Activated B cell treated with CpG ODN at 0.5 μM for 24 hours (primary cell): ENCODE measurements around the gene KRTAP10-7. TPM values are rescaled to one million over a fixed set of nuclear protein-coding genes. Genes with fewer than 3 reads are reported as not detected.
"Not testable (repeated sequence)": the region's sequence is repeated elsewhere in the genome, so short reads cannot be mapped to it uniquely, and the experiment has no call there.

ENCODE experiments used
- ATAC-seq: fragments of 200-7000 bp; cut with Tn5 transposase; one replicate; pipeline ENCODE4 v1.10.0; 2021; ENCODE audit warnings: low read depth, mild to moderate bottlenecking, moderate library complexity
- CTCF ChIA-PET: fragments of 350-600 bp; sonication (Branson Sonifier 250); formaldehyde crosslinking; loops from one replicate; lab custom pipeline; 2021; ENCODE audit warnings: antibody characterized with exemption; lab: Charles Lee
- POLR2A ChIA-PET: fragments of 350-600 bp; sonication (Branson Sonifier 250); formaldehyde crosslinking; loops from one replicate; lab custom pipeline; 2021; ENCODE audit warnings: antibody characterized with exemption; lab: Charles Lee
- DNase-seq: peaks from one replicate; pipeline ENCODE4 v3.0.0; 2022
- H3K27ac Mint-ChIP-seq: one replicate; pipeline ENCODE4 v1.8.0; 2020; ENCODE audit warnings: mixed read lengths
- H3K27me3 Mint-ChIP-seq: one replicate; pipeline ENCODE4 v1.8.0; 2021; ENCODE audit warnings: mixed read lengths
- H3K36me3 Mint-ChIP-seq: one replicate; pipeline ENCODE4 v1.8.0; 2021; ENCODE audit warnings: low read depth, mixed read lengths
- H3K4me1 Mint-ChIP-seq: one replicate; pipeline ENCODE4 v1.8.0; 2021; ENCODE audit warnings: mixed read lengths
- H3K4me3 Mint-ChIP-seq: one replicate; pipeline ENCODE4 v1.8.0; 2020; ENCODE audit warnings: mild to moderate bottlenecking, mixed read lengths
- H3K9me3 Mint-ChIP-seq: one replicate; pipeline ENCODE4 v1.8.0; 2020; ENCODE audit warnings: mixed read lengths
- CTCF ChIP-seq: fragments of 200-600 bp; IDR thresholded peaks from one replicate; pipeline ENCODE4 v1.8.0; 2022; ENCODE audit warnings: antibody characterized with exemption, mild to moderate bottlenecking
- intact Hi-C: fragments of 100-400 bp; cut with micrococcal nuclease; formaldehyde crosslinking; loops from one replicate; pipeline ENCODE4 v1.15.1; 2024
- total RNA-seq: library from RNA; stranded (reverse); gene quantifications from 2 replicates; pipeline ENCODE4 v1.2.3, GENCODE V29; 2022

Gene KRTAP10-7
- total RNA-seq, 1 donor from 2014 or later: not detected

GRCh38 chr21:44640761-44641160 is 40.4 kb downstream of the KRTAP10-7 start:
- H3K27me3 Mint-ChIP-seq: peaks cover 13% of the 10 kb centered on the region
- H3K4me3 Mint-ChIP-seq: no peak overlapping the region
- no peak overlapping the region for H3K27ac Mint-ChIP-seq
- POLR2A ChIA-PET: no interaction called here
- CTCF ChIA-PET: no interaction called here
- intact Hi-C loops: no loop called here
- ATAC-seq (no peak), DNase-seq (no peak)
- no peaks in the 10 kb centered on the region for H3K4me1 Mint-ChIP-seq
- TF ChIP-seq CTCF: no peak
- H3K36me3 Mint-ChIP-seq: peaks cover 2% of the 10 kb centered on the region
- peaks cover 31% of the 10 kb centered on the region for H3K9me3 Mint-ChIP-seq

GRCh38 chr21:44643741-44644310 is 43.4 kb downstream of the KRTAP10-7 start:
- ATAC-seq (no peak), DNase-seq (no peak)
- Mint-ChIP-seq H3K4me3 (no peak overlapping the region), H3K36me3 (peaks cover 2% of the 10 kb centered on the region), H3K9me3 (peaks cover 31% of the 10 kb centered on the region), H3K27ac (no peak overlapping the region), H3K4me1 (no peaks in the 10 kb centered on the region), H3K27me3 (peaks cover 16% of the 10 kb centered on the region)
- TF ChIP-seq CTCF: no peak
- ChIA-PET POLR2A (no interaction called here), CTCF (no interaction called here)
- intact Hi-C loops: no loop called here

- Mint-ChIP-seq H3K27ac (no peak overlapping the region), H3K9me3 (peaks cover 29% of the 10 kb centered on the region), H3K27me3 (peaks cover 14% of the 10 kb centered on the region), H3K36me3 (peaks cover 2% of the 10 kb centered on the region), H3K4me3 (no peak overlapping the region), H3K4me1 (no peaks in the 10 kb centered on the region)
- ATAC-seq: no peak
- ChIA-PET POLR2A (no interaction called here), CTCF (no interaction called here)
- no peak for TF ChIP-seq CTCF
- no peak for DNase-seq
- intact Hi-C loops: no loop called here
These were observed 44.5 kb downstream of the KRTAP10-7 start for GRCh38 chr21:44644878-44645277.

GRCh38 chr21:44646366-44647221 is 46.2 kb downstream of the KRTAP10-7 start, which contains the start of gene KRTAP10-11:
Gene KRTAP10-11, plus strand, starts transcription at chr21:44646414. Its CDS starts 45 bp downstream, at chr21:44646459.
- H3K4me1 Mint-ChIP-seq, DNase-seq, H3K27ac Mint-ChIP-seq, POLR2A ChIA-PET, H3K4me3 Mint-ChIP-seq, ATAC-seq, CTCF ChIA-PET, H3K27me3 Mint-ChIP-seq, H3K36me3 Mint-ChIP-seq, intact Hi-C loops: not testable (repeated sequence)
- peaks cover 20% of the 10 kb centered on the region for H3K9me3 Mint-ChIP-seq

- no peak for ATAC-seq
- H3K27me3 Mint-ChIP-seq: peaks cover 6% of the 10 kb centered on the region
- CTCF ChIA-PET: no interaction called here
- no peaks in the 10 kb centered on the region for H3K4me1 Mint-ChIP-seq
- DNase-seq: no peak
- intact Hi-C loops: no loop called here
- H3K27ac Mint-ChIP-seq: no peak overlapping the region
- no peak for TF ChIP-seq CTCF
- H3K4me3 Mint-ChIP-seq: no peak overlapping the region
- peaks cover 20% of the 10 kb centered on the region for H3K9me3 Mint-ChIP-seq
- POLR2A ChIA-PET: no interaction called here
- peaks cover 2% of the 10 kb centered on the region for H3K36me3 Mint-ChIP-seq
These were observed 46.8 kb downstream of the KRTAP10-7 start for GRCh38 chr21:44647222-44647552.
